K562 (cell line): ENCODE measurements around the gene ZNF302. TPM values are rescaled to one million over a fixed set of nuclear protein-coding genes. Genes with fewer than 3 reads are reported as not detected.

Experiments used
- ATAC-seq: fragments of 200-7000 bp; cut with Tn5 transposase; 3 replicates; pipeline ENCODE4 v1.9.1; 2020; ENCODE audit warnings: moderate library complexity
- BruUV-seq: library from RNA; stranded (reverse); fragments of 400-500 nt; replicated peaks from 2 replicates; lab custom pipeline; 2021; lab: Mats Ljungman, UMichigan
- CTCF ChIA-PET: fragments of 300-600 bp; formaldehyde crosslinking; extraction: SDS; loops from one replicate; lab custom pipeline; 2021; ENCODE audit warnings: low intra/inter-chr PET ratio; lab: Yijun Ruan, JAX
- POLR2A ChIA-PET: fragments of 300-600, 350-650 bp; sonication (Branson Sonifier 250); formaldehyde crosslinking; extraction: SDS; loops from one replicate; lab custom pipeline; 2021; ENCODE audit warnings: antibody characterized with exemption, inconsistent platforms; lab: Yijun Ruan, JAX
- DNase-seq, 4 experiments: peaks; one replicate each; pipeline versions ENCODE4 v3.0.0 to v3.0.0-alpha.2; 2011 to 2018; ENCODE audit warnings: low spot score in 3 of 4, mixed read lengths in 3 of 4; ENCODE audit errors: extremely low read depth in 1 of 4
- FAIRE-seq: peaks from 2 replicates; lab custom pipeline; 2011; peaks lifted over from hg19 to GRCh38; lab: Jason Lieb, UNC
- H2AFZ ChIP-seq: 2 replicates; pipeline ENCODE4 v1.6.0; 2011; ENCODE audit warnings: low read depth, low read length, control low read depth, inconsistent platforms
- H3K27ac ChIP-seq: fragments of 200-600 bp; 3 replicates; pipeline ENCODE4 v1.8.0; 2011; ENCODE audit warnings: low read depth, mild to moderate bottlenecking, control low read depth, inconsistent platforms, low read length, moderate library complexity, mixed read lengths; ENCODE audit errors: extremely low read depth
- H3K27me3 ChIP-seq, 2 experiments: fragments of 300-600 bp in 1 of 2; 2 replicates in 1 of 2; 3 replicates in 1 of 2; pipeline versions ENCODE4 v1.6.0 to v1.8.0; 2011; ENCODE audit warnings: inconsistent platforms in 2 of 2, low read length in 2 of 2, mild to moderate bottlenecking in 1 of 2, mixed read lengths in 1 of 2, moderate library complexity in 1 of 2; ENCODE audit not compliant: control insufficient read depth in 2 of 2, insufficient read depth in 2 of 2
- H3K36me3 ChIP-seq: fragments of 300-600 bp; 3 replicates; pipeline ENCODE4 v1.8.0; 2011; ENCODE audit warnings: mild to moderate bottlenecking, low read length, inconsistent platforms; ENCODE audit not compliant: control insufficient read depth, insufficient read depth
- H3K4me1 ChIP-seq, 2 experiments: fragments of 200-600 bp in 1 of 2; replicated peaks in 1 of 2; 2 replicates in 1 of 2; 3 replicates in 1 of 2; pipeline versions ENCODE4 v1.5.1 to v1.8.0; 2011; ENCODE audit warnings: inconsistent platforms in 2 of 2, low read length in 2 of 2, mild to moderate bottlenecking in 1 of 2, mixed read lengths in 1 of 2, moderate library complexity in 1 of 2; ENCODE audit not compliant: control insufficient read depth in 2 of 2, insufficient read depth in 2 of 2
- H3K4me2 ChIP-seq: 2 replicates; pipeline ENCODE4 v1.6.1; 2011; ENCODE audit warnings: low read length, control low read depth, inconsistent platforms, mixed read lengths; ENCODE audit not compliant: insufficient read depth
- H3K4me3 ChIP-seq: fragments of 200-600 bp; sonication (generic), shearing (Covaris generic); 2 replicates; pipeline ENCODE4 v1.5.1; 2016; ENCODE audit warnings: control low read depth, inconsistent platforms
- H3K79me2 ChIP-seq: fragments of 200-600 bp; 3 replicates; pipeline ENCODE4 v1.8.0; 2011; ENCODE audit warnings: low read length, inconsistent platforms; ENCODE audit not compliant: control insufficient read depth, insufficient read depth
- H3K9ac ChIP-seq, 2 experiments: 2 replicates each; pipeline versions ENCODE4 v1.6.0 to v1.6.1; 2011; ENCODE audit warnings: low read depth in 2 of 2, low read length in 2 of 2, control low read depth in 1 of 2, inconsistent platforms in 1 of 2, mild to moderate bottlenecking in 1 of 2, mixed read lengths in 1 of 2; ENCODE audit not compliant: insufficient read depth in 1 of 2
- H3K9me1 ChIP-seq: one replicate; pipeline ENCODE4 v1.6.0; 2011; ENCODE audit warnings: inconsistent platforms, mild to moderate bottlenecking, low read length, moderate library complexity; ENCODE audit not compliant: control insufficient read depth, insufficient read depth
- H3K9me3 ChIP-seq: replicated peaks from 2 replicates; pipeline ENCODE4 v1.5.1; 2011; ENCODE audit warnings: low read depth, low read length, inconsistent platforms; ENCODE audit not compliant: control insufficient read depth, insufficient read depth
- H4K20me1 ChIP-seq: replicated peaks from 2 replicates; pipeline ENCODE4 v1.6.1; 2011; ENCODE audit warnings: low read length, inconsistent platforms, mixed read lengths; ENCODE audit not compliant: control insufficient read depth, insufficient read depth
- E2F5 ChIP-seq: sonication (generic); formaldehyde crosslinking; IDR thresholded peaks from 2 replicates; pipeline ENCODE4 v1.8.0; 2022; ENCODE audit warnings: mild to moderate bottlenecking, missing genetic modification reagents
- FOSL1 ChIP-seq: fragments of 200-800 bp; sonication (Bioruptor generic); conservative IDR thresholded peaks from 2 replicates; pipeline ENCODE4 v1.6.1; 2016; ENCODE audit warnings: missing genetic modification characterization, missing compliant biosample characterization
- HNRNPH1 ChIP-seq: fragments of 200-400 bp; formaldehyde crosslinking; optimal IDR thresholded peaks from 2 replicates; pipeline ENCODE3; 2017; ENCODE audit warnings: low read depth, mild to moderate bottlenecking, low read length, moderate library complexity
- KDM4B ChIP-seq, 2 experiments: fragments of 450-650 bp in 1 of 2; sonication (generic) in 1 of 2; IDR thresholded peaks; 2 replicates each; pipeline ENCODE4 v1.6.1; 2016 to 2017; ENCODE audit warnings: borderline replicate concordance in 2 of 2, antibody characterized with exemption in 1 of 2, low read depth in 1 of 2, mild to moderate bottlenecking in 1 of 2
- MIER1 ChIP-seq: fragments of 450-650 bp; IDR thresholded peaks from 2 replicates; pipeline ENCODE4 v1.6.1; 2016; ENCODE audit warnings: antibody characterized with exemption, mild to moderate bottlenecking, low read depth
- MNT ChIP-seq, 2 experiments: fragments of 450-650 bp; conservative IDR thresholded peaks; 2 replicates each; pipeline ENCODE4 v1.6.1; 2017; ENCODE audit warnings: mild to moderate bottlenecking in 2 of 2, moderate library complexity in 2 of 2
- NCOA1 ChIP-seq: fragments of 450-650 bp; IDR thresholded peaks from 2 replicates; pipeline ENCODE4 v1.6.1; 2016; ENCODE audit warnings: low read depth
- POLR2A ChIP-seq: fragments of 450-650 bp; conservative IDR thresholded peaks from 2 replicates; pipeline ENCODE4 v1.6.1; 2016
- POLR3A ChIP-seq: IDR thresholded peaks from 2 replicates; pipeline ENCODE4 v1.6.1; 2011; ENCODE audit warnings: borderline replicate concordance, mild to moderate bottlenecking, moderate library complexity; ENCODE audit not compliant: insufficient read length, insufficient read depth; ENCODE audit errors: extremely low read depth
- SFPQ ChIP-seq: fragments of 200-400 bp; formaldehyde crosslinking; IDR thresholded peaks from 2 replicates; pipeline ENCODE4 v1.6.1; 2017; ENCODE audit warnings: mild to moderate bottlenecking, low read depth, low read length, moderate library complexity
- SIX5 ChIP-seq, 2 experiments: IDR thresholded peaks; 2 replicates each; pipeline ENCODE4 v1.6.1; 2011; ENCODE audit warnings: low read length in 2 of 2, borderline replicate concordance in 1 of 2, low read depth in 1 of 2, mild to moderate bottlenecking in 1 of 2, moderate library complexity in 1 of 2; ENCODE audit not compliant: insufficient read depth in 1 of 2
- SMAD3 ChIP-seq: fragments of 450-650 bp; formaldehyde crosslinking; conservative IDR thresholded peaks from 2 replicates; pipeline ENCODE4 v1.4.0; 2020; ENCODE audit warnings: mild to moderate bottlenecking
- SNIP1 ChIP-seq: fragments of 450-650 bp; IDR thresholded peaks from 2 replicates; pipeline ENCODE4 v1.7.1; 2017; ENCODE audit warnings: low read depth, mild to moderate bottlenecking
- THRAP3 ChIP-seq: fragments of 450-650 bp; IDR thresholded peaks from 2 replicates; pipeline ENCODE4 v1.6.1; 2016; ENCODE audit warnings: mild to moderate bottlenecking, inconsistent platforms, borderline replicate concordance
- ZKSCAN8 ChIP-seq: fragments of 200-800 bp; sonication (Bioruptor generic); IDR thresholded peaks from 2 replicates; pipeline ENCODE4 v1.6.1; 2016; ENCODE audit warnings: missing genetic modification characterization, missing compliant biosample characterization
- ZNF212 ChIP-seq: fragments of 450-650 bp; formaldehyde crosslinking; IDR thresholded peaks from 2 replicates; pipeline ENCODE4 v1.4.0; 2020; ENCODE audit warnings: mild to moderate bottlenecking
- ZNF717 ChIP-seq: fragments of 250-450 bp; sonication (Bioruptor Pico); IDR thresholded peaks from 2 replicates; pipeline ENCODE4 v1.5.0; 2021
- ZNF766 ChIP-seq: fragments of 200-800 bp; sonication (Bioruptor generic); conservative IDR thresholded peaks from 2 replicates; pipeline ENCODE4 v1.6.1; 2016; ENCODE audit warnings: missing genetic modification characterization, missing compliant biosample characterization
- WGBS: fragments of 100-300 bp; shearing (Covaris generic); methylation state at CpG from one replicate; pipeline ENCODE4 v1.1.6; 2016; ENCODE audit warnings: low coverage, mixed read lengths; ENCODE audit not compliant: insufficient coverage; ENCODE audit errors: missing lambda C conversion rate; 5-methylcytosine and 5-hydroxymethylcytosine counted together
- in situ Hi-C: fragments of 300-500 bp; cut with MboI; formaldehyde crosslinking; loops from 4 replicates; pipeline ENCODE4 v1.15.0; 2018; ENCODE audit warnings: inconsistent platforms, mixed read lengths
- intact Hi-C: fragments of 100-400 bp; cut with micrococcal nuclease; formaldehyde crosslinking; loops from 2 replicates; pipeline ENCODE4 v1.14.2; 2022
- polyA plus RNA-seq, 8 experiments: library from polyadenylated mRNA; depleted of rRNA in 4 of 8; stranded (reverse) in 5 of 8; unstranded in 3 of 8; fragments of >200 nt; fragmentation: Nextera tagmentation in 2 of 8; fragmentation: Illumina TruSeq in 1 of 8; extraction: Ambion mirVana in 2 of 8; extraction: Trizol in 1 of 8; gene quantifications; 2 replicates each; pipeline versions ENCODE4 v1.2.1 to v1.2.3, GENCODE V29; 2011 to 2014; ENCODE audit warnings: inconsistent platforms in 1 of 8, missing spikeins in 1 of 8
- total RNA-seq, 7 experiments: library from RNA; depleted of rRNA in 6 of 7; stranded (reverse); fragments of >200 nt in 6 of 7; fragmentation: Illumina TruSeq in 2 of 7; extraction: Trizol in 2 of 7; gene quantifications; 2 replicates each; pipeline versions ENCODE4 v1.2.1 to v1.2.3, GENCODE V29; 2011 to 2021; ENCODE audit warnings: low replicate concordance in 1 of 7

Gene ZNF302
- total and polyA plus RNA-seq, 9 of the 15 experiments (the other 6 are each of a cell fraction or from before 2014, with no cell fraction given) = 0.08 to 1.0 (median 0.27) TPM; not detected in 1

GRCh38 chr19:34671972-34672371 lies 5.5 kb upstream of the ZNF302 start (continued):
- TF ChIP-seq ZNF212 (CRISPR knock-in tag) = no peak

GRCh38 chr19:34673590-34673989 lies 3.9 kb upstream of the ZNF302 start:
- no peaks in the 10 kb centered on the region for H3K79me2 ChIP-seq
- FAIRE-seq (no peak), ATAC-seq (no peak), DNase-seq (no peak)
- no peaks in the 10 kb centered on the region for H3K9me1 ChIP-seq
- intact Hi-C loops (no loop called here), in situ Hi-C loops (no loop called here)
- no peaks in the 10 kb centered on the region for H3K36me3 ChIP-seq
- no TSS peak for BruUV-seq
- H3K4me2 ChIP-seq = no peak overlapping the region
- H3K4me3 ChIP-seq = no peak overlapping the region
- CTCF ChIA-PET = interaction anchor here (0.6 kb wide), 1 partner anchor 11 kb away, joined by 3 read pairs; no protein-coding TSS in a partner anchor
- POLR2A ChIA-PET = interaction anchor here (0.6 to 0.7 kb wide), 2 partner anchors 9 to 39 kb away, joined by 3 read pairs; no protein-coding TSS in a partner anchor
- no peaks in the 10 kb centered on the region for H4K20me1 ChIP-seq
- H3K9ac ChIP-seq = no peak overlapping the region
- H3K27me3 ChIP-seq = peaks cover 0 to 15% of the 10 kb centered on the region in 2 experiments; a peak in 2 of 5 replicates
- no peak overlapping the region for H2AFZ ChIP-seq
- no peaks in the 10 kb centered on the region for H3K9me3 ChIP-seq
- H3K27ac ChIP-seq = no peak overlapping the region
- WGBS = 0% methylated on average over 3 of the region's 3 CpGs
- peaks cover 0 to 6% of the 10 kb centered on the region in 2 experiments; a peak in 1 of 5 replicates for H3K4me1 ChIP-seq
- no peak for TF ChIP-seq MIER1
- TF ChIP-seq ZNF766 (CRISPR knock-in tag) = no peak
- TF ChIP-seq ZKSCAN8 (CRISPR knock-in tag) = no peak
- no peak for TF ChIP-seq SMAD3 (CRISPR knock-in tag)
- TF ChIP-seq E2F5 = no peak
- TF ChIP-seq POLR2A = no peak
- TF ChIP-seq POLR3A = no peak
- no peak for TF ChIP-seq HNRNPH1
- no peak for TF ChIP-seq NCOA1
- no peak for TF ChIP-seq MNT (conservative IDR thresholded peaks at IDR 0.05)
- no peak for TF ChIP-seq SNIP1
- no peak for TF ChIP-seq FOSL1 (tag)
- TF ChIP-seq ZNF717 (CRISPR knock-in tag) = no peak
- no peak for TF ChIP-seq KDM4B (IDR thresholded peaks at IDR 0.05; ENCODE audit: borderline replicate concordance in 2 of 2, low read depth in 1 of 2)
- no peak for TF ChIP-seq SFPQ
- TF ChIP-seq THRAP3 = no peak
- TF ChIP-seq SIX5 (IDR thresholded peaks at IDR 0.05; ENCODE audit: borderline replicate concordance in 1 of 2, insufficient read depth in 1 of 2, low read depth in 1 of 2, low read length in 2 of 2) = no peak
